Stimulated activated CD4-positive, alpha-beta T cell treated with anti-CD3 and anti-CD28 coated beads, Interleukin-1b, Interleukin-23, amount 100 ng/mL, for 1 hour (primary cell): ENCODE results near the gene RAB11FIP4.
"Not testable (repeated sequence)": the region's sequence is repeated elsewhere in the genome, so short reads cannot be mapped to it uniquely, and the experiment has no call there.

Source experiments
- DNase-seq, 2 donors: peaks; one replicate each; pipeline ENCODE4 v3.0.0-alpha.2; 2020; ENCODE audit warnings: low read depth in 2 of 2

The RAB11FIP4 gene

GRCh38 chr17:31431852-31432658 is 40.6 kb downstream of the RAB11FIP4 start:
- DNase-seq = no peak

GRCh38 chr17:31433091-31433790 is 41.8 kb downstream of the RAB11FIP4 start:
- peak in 1 of 2 donors; percentile 4 for DNase-seq

DNA sequence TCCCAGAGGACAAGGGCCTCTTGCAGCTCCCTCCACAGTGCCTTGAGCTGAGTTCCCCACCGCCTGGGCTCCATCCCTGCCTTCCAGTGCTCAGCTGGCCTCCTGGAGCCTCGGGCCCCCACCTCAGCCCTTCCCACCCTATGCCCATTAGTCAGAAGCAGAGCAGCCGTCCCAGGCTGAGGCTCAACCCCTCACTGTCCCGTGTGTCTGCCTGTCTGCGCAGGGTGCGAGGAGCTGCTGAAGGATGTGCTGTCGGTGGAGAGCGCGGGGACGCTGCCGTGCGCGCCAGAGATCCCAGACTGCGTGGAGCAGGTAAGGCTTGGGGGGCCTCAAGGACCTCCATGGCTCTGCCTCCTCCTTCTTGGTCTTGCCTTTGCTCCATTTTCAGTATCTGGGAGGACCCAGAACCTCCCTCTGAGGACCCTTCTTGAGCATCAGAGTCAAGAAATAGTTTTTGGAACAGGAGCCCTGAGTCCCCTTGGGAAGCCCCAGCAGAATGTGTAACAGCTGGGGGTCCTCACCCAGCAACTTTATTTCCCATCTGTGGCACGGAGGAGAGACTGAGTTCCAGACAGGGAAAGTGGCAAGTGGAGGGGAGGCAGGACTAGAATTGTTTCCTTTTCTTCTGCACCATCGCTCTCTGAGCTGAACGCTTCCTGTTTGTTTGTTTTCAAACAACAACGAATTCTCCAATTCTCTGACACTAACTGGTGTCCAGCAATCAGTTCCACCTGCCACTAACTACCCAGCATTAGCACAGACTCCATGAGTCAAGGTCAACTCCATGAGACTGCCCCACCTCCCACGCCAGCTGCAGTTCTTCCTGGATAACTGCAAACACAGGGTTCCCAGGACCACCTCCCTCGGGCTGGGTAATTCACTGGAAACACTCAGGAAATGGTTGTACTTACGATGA is 42.6 kb downstream of the RAB11FIP4 start:
- DNase-seq = no peak

DNA sequence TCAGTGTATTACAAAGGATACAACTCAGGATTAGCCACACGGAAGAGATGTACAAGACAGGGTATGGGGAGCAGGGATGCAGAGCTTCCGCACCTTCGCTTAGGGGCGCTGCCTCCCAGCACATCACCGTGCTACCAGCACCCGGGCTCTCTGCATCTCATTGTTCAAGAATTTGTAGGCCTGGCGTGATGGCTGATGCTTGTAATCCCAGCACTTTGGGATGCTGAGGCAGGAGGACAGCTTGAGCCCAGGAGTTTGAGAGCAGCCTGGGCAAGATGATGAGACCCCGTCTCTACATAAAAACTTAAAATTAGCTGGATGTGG is 43.2 kb downstream of the RAB11FIP4 start:
- no peak for DNase-seq

GRCh38 chr17:31435581-31435980 is 44.1 kb downstream of the RAB11FIP4 start:
- DNase-seq = no peak

DNA sequence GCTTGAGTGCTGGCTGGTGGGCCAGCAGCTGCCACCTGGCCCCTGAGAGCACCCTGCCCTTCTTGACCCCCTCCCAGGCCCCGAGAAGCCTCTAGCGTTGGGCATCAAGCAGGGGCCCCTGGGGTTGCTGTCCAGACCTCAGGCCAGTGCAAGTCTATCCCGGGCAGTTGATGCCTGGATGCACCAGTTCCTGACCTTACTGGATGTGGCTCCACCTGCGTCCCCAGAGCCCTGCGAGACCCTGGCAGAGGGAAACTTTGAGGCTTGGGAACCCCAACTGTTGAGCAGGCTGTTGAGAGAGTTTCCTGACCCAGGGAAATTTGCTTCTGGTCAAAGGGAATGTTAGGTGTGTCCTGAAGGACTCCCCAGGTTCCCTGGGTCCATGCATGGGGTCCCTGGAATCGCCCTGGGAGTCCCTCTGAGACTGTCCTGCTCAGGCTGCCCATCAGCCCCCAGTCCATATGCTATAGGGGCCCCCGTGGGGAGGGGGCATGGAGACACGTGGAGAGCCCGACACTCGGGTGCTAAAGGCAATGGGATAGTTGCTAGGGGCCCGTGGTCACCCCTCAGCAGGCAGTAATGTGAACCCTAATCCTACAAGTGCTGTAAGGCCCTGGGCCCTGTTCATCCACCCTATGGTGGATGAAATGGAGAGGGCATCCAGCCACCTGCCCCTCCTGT is 46.4 kb downstream of the RAB11FIP4 start:
- no peak for DNase-seq

DNA sequence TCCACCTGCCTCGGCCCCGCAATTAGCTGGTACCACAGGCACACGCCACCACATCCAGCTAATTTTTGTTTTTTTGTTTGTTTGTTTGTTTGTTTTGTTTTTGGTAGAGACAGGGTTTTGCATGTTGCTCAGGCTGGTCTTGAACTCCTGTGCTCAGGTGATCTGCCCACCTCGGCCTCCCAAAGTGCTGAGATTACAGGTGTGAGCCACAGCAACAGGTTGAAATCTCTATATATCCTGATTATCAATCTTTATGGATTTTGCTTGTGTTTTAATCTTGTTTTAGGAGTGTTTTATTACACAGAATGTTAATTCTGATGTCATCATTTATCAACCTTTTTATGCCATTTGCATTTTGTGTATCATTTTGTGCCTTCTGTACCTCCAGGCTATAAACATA is 48.2 kb downstream of the RAB11FIP4 start:
- no peak for DNase-seq

- no peak for DNase-seq
These were observed 50.8 kb downstream of the RAB11FIP4 start for GRCh38 chr17:31442276-31442675.

DNA sequence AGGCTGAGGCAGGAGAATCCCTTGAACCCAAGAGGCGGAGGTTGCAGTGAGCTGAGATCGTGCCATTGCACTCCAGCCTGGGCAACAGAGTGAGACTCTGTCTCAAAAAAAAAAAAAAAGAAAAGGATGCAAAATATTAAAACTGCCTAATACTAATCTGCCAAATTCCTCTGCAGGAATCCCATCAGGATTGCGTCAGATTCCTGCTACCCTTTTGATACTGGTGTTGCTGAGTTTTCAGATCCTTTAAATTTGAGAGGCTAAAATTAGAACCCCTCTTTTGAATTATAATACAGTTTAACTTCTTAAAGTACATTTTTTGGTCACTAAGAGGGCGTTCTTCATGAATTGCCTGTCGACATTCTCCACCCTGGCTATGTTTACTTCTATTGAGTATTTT is 51.4 kb downstream of the RAB11FIP4 start:
- not testable (repeated sequence) for DNase-seq

GRCh38 chr17:31443386-31443785 is 51.9 kb downstream of the RAB11FIP4 start:
- no peak for DNase-seq

GRCh38 chr17:31444026-31444425 is 52.6 kb downstream of the RAB11FIP4 start:
- no peak for DNase-seq

GRCh38 chr17:31446195-31446967 is 54.9 kb downstream of the RAB11FIP4 start:
- no peak for DNase-seq

DNA sequence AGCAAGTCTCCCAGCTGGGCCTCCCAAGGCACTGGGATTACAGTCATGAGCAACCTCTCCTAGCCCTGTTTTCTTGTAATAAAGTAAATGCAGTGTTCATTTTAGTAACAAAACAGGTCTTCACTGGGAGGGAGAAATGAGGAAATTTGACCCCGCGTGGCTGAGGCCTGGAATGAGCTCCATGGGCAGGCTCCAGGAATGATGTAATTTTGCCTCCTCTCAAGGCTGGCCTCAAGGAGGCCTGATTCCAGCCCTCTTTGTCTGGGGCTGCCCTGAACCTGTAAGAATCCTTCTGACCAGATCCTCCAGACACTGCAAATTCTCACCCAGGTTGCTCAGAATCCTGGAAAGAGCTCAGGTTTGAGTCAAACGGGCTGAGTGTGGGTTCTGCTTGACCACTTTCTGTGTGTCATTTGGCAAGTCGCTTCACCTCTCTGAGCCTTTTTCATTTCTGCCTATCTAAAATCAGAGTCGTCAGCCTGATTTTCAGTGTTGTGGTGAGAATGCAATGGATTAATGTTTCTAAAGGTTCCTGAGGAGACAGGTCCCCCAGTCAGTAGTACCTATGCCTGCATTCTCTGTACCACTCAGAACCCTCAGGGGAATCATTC is 57.1 kb downstream of the RAB11FIP4 start:
- no peak for DNase-seq

- DNase-seq = no peak
These were observed 57.6 kb downstream of the RAB11FIP4 start for GRCh38 chr17:31449111-31449510.

GRCh38 chr17:31449746-31450145 is 58.3 kb downstream of the RAB11FIP4 start:
- no peak for DNase-seq

GRCh38 chr17:31452101-31452500 is 60.6 kb downstream of the RAB11FIP4 start:
- no peak for DNase-seq

DNA sequence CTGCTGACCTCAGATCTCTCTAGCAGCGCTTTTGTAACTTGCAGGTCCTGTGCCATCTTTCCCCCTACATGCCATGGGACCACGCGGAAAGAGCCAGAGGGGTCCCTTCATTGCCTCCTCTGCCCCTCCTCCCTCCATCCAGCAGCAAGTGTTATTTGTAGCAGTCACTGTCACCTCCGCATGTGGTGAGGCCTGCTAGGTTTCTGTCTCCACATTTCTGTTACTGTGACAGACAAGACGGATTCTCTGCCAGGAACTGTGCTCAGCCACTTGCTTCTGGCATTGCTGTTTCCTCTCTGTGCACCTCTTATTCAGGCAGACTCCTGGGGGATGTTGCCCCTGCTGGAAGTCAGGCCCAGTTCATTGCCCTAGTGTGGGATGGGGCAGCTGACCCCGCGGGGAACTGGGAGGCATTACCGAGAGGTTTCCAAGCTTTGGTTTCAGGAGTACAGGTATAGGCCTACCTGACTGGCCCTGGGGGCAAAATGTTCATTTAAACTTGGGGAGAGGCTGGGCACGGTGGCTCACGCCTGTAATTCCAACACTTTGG is 61.2 kb downstream of the RAB11FIP4 start:
- DNase-seq = no peak

DNA sequence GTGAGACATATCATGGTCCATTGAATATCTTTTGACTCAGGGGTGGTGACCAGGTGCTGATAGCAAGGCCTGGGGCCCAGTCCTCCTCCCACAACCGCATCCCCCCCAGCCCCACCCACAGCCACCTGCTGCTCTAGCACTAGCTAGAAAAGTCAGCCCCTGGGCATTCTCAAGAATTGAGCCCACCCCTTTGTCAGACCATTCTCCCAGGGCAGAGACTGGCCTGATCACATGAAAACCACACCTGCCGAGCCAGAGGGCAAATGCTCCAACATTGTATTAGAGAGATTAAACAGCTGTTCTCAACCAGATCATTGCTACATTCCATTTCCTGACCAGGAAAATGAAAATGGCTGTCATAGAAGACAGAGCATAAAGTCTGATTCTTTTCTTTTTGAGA is 62.4 kb downstream of the RAB11FIP4 start:
- no peak for DNase-seq

- DNase-seq = no peak
These were observed 65.3 kb downstream of the RAB11FIP4 start for GRCh38 chr17:31456814-31457213.
